ENCODE data around the gene SIKE1. TPM values are rescaled to one million over a fixed set of nuclear protein-coding genes. Genes with fewer than 3 reads are reported as not detected.

SIKE1 gene
- total RNA-seq, 1 donor from 2014 or later: 94.1 TPM

GRCh38 chr1:114723457-114723856 is 57.0 kb downstream of the SIKE1 start:
- H3K36me3 ChIP-seq: peaks cover 45% of the 10 kb centered on the region
- DNase-seq (ENCODE audit: low spot score): no peak
- Mint-ChIP-seq H3K27me3 (ENCODE audit: insufficient read depth, low read depth) (no peaks in the 10 kb centered on the region), H3K27ac (no peak overlapping the region), H3K9me3 (no peaks in the 10 kb centered on the region), H3K4me3 (no peak overlapping the region), H3K4me1 (no peaks in the 10 kb centered on the region), H3K36me3 (peaks cover 37% of the 10 kb centered on the region)
- H3K4me2 ChIP-seq: no peak overlapping the region
- H3K79me2 ChIP-seq (ENCODE audit: low read depth): peaks cover 25% of the 10 kb centered on the region
- H3F3A ChIP-seq (ENCODE audit: low read depth): peaks cover 32% of the 10 kb centered on the region
- H3K9me3 ChIP-seq (ENCODE audit: low read depth): no peaks in the 10 kb centered on the region
- TF ChIP-seq EZH2phosphoT487 (IDR thresholded peaks at IDR 0.05) (no peak), CTCF (IDR thresholded peaks at IDR 0.05) (no peak), EZH2 (IDR thresholded peaks at IDR 0.05) (no peak)
- no peak overlapping the region for H2AFZ ChIP-seq (replicated peaks)
- no peak overlapping the region for H3K9ac ChIP-seq
- no peaks in the 10 kb centered on the region for H3K27me3 ChIP-seq
- no peak overlapping the region for H3K27ac ChIP-seq
- peaks cover 5% of the 10 kb centered on the region for H4K20me1 ChIP-seq (ENCODE audit: low read depth)
- H3K4me1 ChIP-seq: no peaks in the 10 kb centered on the region
- no peak overlapping the region for H3K4me3 ChIP-seq

- no peaks in the 10 kb centered on the region for H3K9me3 Mint-ChIP-seq
- Histone ChIP-seq H4K20me1 (ENCODE audit: low read depth) (no peaks in the 10 kb centered on the region), H3K9ac (no peak overlapping the region), H3K27ac (no peak overlapping the region), H3F3A (ENCODE audit: low read depth) (peaks cover 56% of the 10 kb centered on the region), H3K9me3 (ENCODE audit: low read depth) (no peaks in the 10 kb centered on the region), H3K36me3 (peaks cover 30% of the 10 kb centered on the region), H3K27me3 (no peaks in the 10 kb centered on the region), H3K4me3 (no peak overlapping the region), H2AFZ (replicated peaks) (no peak overlapping the region), H3K4me1 (peaks cover 11% of the 10 kb centered on the region), H3K4me2 (no peak overlapping the region), H3K79me2 (ENCODE audit: low read depth) (peaks cover 14% of the 10 kb centered on the region)
- TF ChIP-seq CTCF (IDR thresholded peaks at IDR 0.05) (no peak), EZH2 (IDR thresholded peaks at IDR 0.05) (no peak), EZH2phosphoT487 (IDR thresholded peaks at IDR 0.05) (no peak)
- peaks cover 33% of the 10 kb centered on the region for H3K36me3 Mint-ChIP-seq
- DNase-seq (ENCODE audit: low spot score): no peak
- H3K4me3 Mint-ChIP-seq: no peak overlapping the region
- peaks cover 11% of the 10 kb centered on the region for H3K4me1 Mint-ChIP-seq
- peaks cover 2% of the 10 kb centered on the region for H3K27me3 Mint-ChIP-seq (ENCODE audit: insufficient read depth, low read depth)
- H3K27ac Mint-ChIP-seq: no peak overlapping the region
Observed at GRCh38 chr1:114720492-114720891, 60.0 kb downstream of the SIKE1 start.

Small RNA genes lying within 50 kb of the gene (small RNA-seq; reads per million reads assigned to genes)
- 0.14 reads per million for gene RNY1P13

Other genes with a start within 250 kb of the SIKE1 start
- 46.0 and 92.1 TPM in 2 replicates for gene BCAS2, start 199.1 kb downstream of the SIKE1 start, total RNA-seq (ENCODE audit: low replicate concordance)
- 0.62 and 0.73 TPM in 2 replicates for gene DENND2C, start 110.6 kb downstream of the SIKE1 start, total RNA-seq (ENCODE audit: low replicate concordance)
- gene AMPD1, start 85.1 kb downstream of the SIKE1 start, total RNA-seq (ENCODE audit: low replicate concordance): not detected in 2 replicates
- 111 and 169 TPM in 2 replicates for gene NRAS, start 63.9 kb downstream of the SIKE1 start, total RNA-seq (ENCODE audit: low replicate concordance)
- 1,101 and 1,362 TPM in 2 replicates for gene CSDE1, start 22.7 kb downstream of the SIKE1 start, total RNA-seq (ENCODE audit: low replicate concordance)
- gene SYCP1, start 74.2 kb upstream of the SIKE1 start, total RNA-seq (ENCODE audit: low replicate concordance): 0.11 TPM in 1 of 2 replicates, not detected in the other
- gene TSHB, start 249.1 kb upstream of the SIKE1 start, total RNA-seq (ENCODE audit: low replicate concordance): not detected in 2 replicates

Data from neural progenitor cell (in vitro differentiated cells).